Panc1 (cell line): ENCODE results near the gene ENPP6.

ENCODE experiments used
- POLR2AphosphoS5 ChIP-seq: IDR thresholded peaks from 2 replicates; pipeline ENCODE4 v1.6.1; 2012; ENCODE audit warnings: mild to moderate bottlenecking, low read depth, low read length, moderate library complexity
- TCF7L2 ChIP-seq: IDR thresholded peaks from 2 replicates; pipeline ENCODE4 v1.6.1; 2011; ENCODE audit warnings: mild to moderate bottlenecking, low read depth, low read length, inconsistent platforms
- TF ChIP-seq, protein P1 (sequence below): fragments of 450-650 bp; IDR thresholded peaks from 2 replicates; pipeline ENCODE4 v1.5.1; 2017; ENCODE audit warnings: mild to moderate bottlenecking
- TF ChIP-seq, protein P2 (sequence below), 2 experiments: IDR thresholded peaks; 2 replicates each; pipeline ENCODE4 v1.6.1; 2011 to 2012; ENCODE audit warnings: low read depth in 2 of 2, control low read depth in 1 of 2, low read length in 1 of 2, mild to moderate bottlenecking in 1 of 2, moderate library complexity in 1 of 2; ENCODE audit not compliant: insufficient read depth in 1 of 2

DNA sequence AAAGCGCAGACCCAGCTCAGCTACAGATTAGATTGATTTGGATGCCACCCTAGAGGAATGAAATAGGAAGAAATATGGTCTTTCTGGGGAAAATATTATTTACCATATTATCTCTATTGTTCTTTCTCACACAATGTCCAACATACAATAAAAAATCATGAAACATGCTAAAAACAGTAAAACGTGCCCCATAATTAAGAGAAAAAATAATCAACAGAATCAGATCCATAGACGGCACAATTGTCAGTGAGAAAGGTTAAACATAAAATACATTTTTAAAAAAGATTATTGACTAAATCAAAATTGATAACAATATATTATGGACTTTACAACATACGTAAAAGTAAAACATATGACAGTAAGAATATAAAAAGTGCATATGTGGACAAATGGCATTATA lies 90.9 kb downstream of the ENPP6 start:
- TF ChIP-seq, protein P1, sequence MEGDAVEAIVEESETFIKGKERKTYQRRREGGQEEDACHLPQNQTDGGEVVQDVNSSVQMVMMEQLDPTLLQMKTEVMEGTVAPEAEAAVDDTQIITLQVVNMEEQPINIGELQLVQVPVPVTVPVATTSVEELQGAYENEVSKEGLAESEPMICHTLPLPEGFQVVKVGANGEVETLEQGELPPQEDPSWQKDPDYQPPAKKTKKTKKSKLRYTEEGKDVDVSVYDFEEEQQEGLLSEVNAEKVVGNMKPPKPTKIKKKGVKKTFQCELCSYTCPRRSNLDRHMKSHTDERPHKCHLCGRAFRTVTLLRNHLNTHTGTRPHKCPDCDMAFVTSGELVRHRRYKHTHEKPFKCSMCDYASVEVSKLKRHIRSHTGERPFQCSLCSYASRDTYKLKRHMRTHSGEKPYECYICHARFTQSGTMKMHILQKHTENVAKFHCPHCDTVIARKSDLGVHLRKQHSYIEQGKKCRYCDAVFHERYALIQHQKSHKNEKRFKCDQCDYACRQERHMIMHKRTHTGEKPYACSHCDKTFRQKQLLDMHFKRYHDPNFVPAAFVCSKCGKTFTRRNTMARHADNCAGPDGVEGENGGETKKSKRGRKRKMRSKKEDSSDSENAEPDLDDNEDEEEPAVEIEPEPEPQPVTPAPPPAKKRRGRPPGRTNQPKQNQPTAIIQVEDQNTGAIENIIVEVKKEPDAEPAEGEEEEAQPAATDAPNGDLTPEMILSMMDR: no peak
- TF ChIP-seq POLR2AphosphoS5: no peak
- TF ChIP-seq TCF7L2: no peak
- TF ChIP-seq, protein P2, sequence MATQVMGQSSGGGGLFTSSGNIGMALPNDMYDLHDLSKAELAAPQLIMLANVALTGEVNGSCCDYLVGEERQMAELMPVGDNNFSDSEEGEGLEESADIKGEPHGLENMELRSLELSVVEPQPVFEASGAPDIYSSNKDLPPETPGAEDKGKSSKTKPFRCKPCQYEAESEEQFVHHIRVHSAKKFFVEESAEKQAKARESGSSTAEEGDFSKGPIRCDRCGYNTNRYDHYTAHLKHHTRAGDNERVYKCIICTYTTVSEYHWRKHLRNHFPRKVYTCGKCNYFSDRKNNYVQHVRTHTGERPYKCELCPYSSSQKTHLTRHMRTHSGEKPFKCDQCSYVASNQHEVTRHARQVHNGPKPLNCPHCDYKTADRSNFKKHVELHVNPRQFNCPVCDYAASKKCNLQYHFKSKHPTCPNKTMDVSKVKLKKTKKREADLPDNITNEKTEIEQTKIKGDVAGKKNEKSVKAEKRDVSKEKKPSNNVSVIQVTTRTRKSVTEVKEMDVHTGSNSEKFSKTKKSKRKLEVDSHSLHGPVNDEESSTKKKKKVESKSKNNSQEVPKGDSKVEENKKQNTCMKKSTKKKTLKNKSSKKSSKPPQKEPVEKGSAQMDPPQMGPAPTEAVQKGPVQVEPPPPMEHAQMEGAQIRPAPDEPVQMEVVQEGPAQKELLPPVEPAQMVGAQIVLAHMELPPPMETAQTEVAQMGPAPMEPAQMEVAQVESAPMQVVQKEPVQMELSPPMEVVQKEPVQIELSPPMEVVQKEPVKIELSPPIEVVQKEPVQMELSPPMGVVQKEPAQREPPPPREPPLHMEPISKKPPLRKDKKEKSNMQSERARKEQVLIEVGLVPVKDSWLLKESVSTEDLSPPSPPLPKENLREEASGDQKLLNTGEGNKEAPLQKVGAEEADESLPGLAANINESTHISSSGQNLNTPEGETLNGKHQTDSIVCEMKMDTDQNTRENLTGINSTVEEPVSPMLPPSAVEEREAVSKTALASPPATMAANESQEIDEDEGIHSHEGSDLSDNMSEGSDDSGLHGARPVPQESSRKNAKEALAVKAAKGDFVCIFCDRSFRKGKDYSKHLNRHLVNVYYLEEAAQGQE (IDR thresholded peaks at IDR 0.05; ENCODE audit: insufficient read depth in 1 of 2, low read depth in 2 of 2, low read length in 1 of 2): no peak
